GM18861 (cell line): ENCODE data around the gene BCLAF1.

ENCODE experiments used
- ATAC-seq: cut with Tn5 transposase; IDR thresholded peaks from one replicate; pipeline ENCODE4 v1.9.1; 2021; ENCODE audit not compliant: unreplicated experiment

Gene BCLAF1

DNA sequence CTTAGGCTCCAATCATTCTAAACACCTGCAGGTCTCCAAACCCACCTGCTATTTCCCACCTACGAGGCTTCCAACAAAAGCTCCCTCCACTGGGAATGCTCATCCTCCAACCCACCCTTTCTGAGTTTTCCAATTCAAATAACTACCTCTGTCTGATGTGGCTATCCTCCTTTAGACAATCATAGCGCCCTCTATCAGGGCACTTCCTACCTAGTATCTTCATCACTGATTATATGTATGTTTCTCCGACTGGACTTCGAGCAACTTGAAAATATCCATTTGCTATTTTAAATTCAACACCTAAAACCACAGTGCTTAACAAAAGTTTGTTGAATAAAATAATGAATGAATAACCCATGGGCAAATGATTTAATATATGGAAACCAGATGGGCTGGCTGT lies 80.9 kb downstream of the BCLAF1 start:
- no peak for ATAC-seq
